Activated CD4-positive, alpha-beta T cell treated with anti-CD3 and anti-CD28 coated beads for 4 hours (primary cell): Measurements from ENCODE around the gene CCDC85A.

ENCODE experiments used
- DNase-seq, 2 donors: peaks; one replicate each; pipeline ENCODE4 v3.0.0-alpha.2; 2020

CCDC85A gene

DNA sequence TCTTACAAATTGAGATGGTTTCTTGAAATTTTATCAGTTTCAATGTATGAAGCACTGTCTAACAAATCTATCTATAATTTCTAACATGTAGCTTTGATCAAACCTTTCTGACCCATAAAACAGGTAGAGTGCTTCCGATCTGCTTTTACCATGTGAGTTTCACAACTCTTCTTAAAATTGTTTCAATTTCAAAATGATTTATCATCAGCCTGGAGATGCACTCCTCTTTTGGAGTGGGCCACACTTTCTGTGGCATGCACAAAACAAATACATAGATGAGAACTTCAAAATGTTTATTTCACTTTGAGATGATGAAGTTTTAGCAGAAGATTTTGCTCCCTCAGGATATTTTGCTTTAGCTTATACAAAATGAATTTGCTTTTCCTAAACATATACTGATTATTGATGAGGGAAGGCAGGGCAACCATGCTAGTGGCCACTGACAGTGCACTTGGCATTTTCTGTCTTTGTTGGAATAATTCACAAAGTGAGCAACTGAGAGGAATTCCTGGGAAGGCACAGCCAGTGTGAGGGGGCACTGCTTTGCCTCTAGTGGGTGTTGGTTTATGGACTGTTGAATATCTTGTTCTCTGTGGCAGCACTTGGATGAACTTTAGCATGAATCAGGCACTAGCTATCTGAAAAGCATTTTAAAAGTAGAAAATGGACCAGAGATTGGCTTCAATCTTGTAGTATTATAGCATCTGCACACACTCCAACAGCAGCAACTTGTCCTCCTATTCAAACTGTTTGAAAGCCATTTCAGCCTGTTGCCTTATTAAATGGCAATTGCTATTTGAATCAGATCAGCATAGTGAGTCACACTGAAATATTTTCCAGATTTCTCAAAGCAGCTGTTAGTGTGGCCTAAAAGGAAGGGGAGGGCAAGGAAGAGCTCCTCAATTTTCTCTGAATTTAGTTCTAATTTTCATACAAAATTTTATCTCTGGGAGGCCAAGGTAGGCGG, 193.2 kb downstream of the CCDC85A start:
- no peak for DNase-seq

- no peak for DNase-seq
Observed at GRCh38 chr2:56379066-56379465, 195.3 kb downstream of the CCDC85A start.

- DNase-seq: no peak
Observed at GRCh38 chr2:56380861-56381260, 197.1 kb downstream of the CCDC85A start.

- no peak for DNase-seq
Observed at GRCh38 chr2:56382466-56382865, 198.7 kb downstream of the CCDC85A start.

- DNase-seq: no peak
Observed at GRCh38 chr2:56386657-56387056, 202.9 kb downstream of the CCDC85A start.

DNA sequence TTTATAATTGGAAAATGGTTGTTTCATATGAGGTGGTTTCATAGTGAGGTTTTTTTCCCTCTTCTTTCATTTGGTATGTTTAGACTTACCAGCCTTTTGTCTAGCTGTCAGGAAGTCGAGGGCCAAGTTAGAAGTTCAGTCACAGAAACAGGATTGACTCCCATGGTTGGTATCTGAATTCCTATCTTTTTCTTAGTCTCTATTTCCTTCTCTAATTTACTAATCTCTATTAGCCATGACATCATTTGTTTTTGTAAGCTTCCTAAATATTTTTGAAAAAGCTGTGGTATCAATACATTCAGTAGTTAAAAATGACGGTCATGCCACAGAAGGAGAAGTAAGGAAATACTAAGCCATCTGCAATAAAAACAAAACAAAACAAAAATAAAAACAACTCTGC, 206.9 kb downstream of the CCDC85A start:
- DNase-seq: no peak

- DNase-seq: no peak
Observed at GRCh38 chr2:56410140-56410539, 226.3 kb downstream of the CCDC85A start.

- no peak for DNase-seq
Observed at GRCh38 chr2:56416500-56417176, 232.8 kb downstream of the CCDC85A start.
